ENCODE results near the gene GIMAP2.
A peak's percentile ranks its signal among the peaks of the same experiment; 100 is the strongest.
"Not testable (repeated sequence)": the region's sequence is repeated elsewhere in the genome, so short reads cannot be mapped to it uniquely, and the experiment has no call there.

The GIMAP2 gene

DNA sequence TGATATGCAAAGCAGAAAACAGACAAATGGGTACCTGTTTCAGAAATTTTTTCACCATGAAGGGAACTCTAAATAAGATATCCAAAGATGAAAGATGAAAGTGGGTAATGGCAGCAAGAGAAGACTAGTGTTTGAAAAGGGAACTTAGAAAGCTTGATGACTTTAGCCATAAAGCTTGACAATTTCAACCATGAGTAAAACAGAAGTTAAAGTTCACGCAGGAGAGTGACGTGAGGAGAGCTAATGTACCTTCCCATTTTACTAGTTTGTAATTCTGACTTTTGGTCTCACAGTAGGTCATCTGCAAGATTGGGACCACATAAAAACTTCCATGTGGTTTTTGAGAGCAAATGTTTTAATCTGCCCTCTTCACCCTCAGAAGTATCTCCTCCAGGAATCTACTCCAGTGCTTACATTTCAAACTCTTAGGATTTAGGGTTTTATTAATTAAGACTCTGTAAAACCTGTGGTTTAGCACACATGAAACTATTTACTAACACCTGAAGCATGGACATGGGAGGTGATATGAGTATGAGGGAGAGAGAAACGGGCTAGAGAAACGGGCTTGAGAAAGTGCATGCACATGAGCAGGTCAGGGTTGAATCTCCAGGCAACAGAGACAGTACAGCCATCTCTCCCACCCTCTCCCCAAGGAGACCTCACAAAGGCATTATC lies 24.4 kb upstream of the GIMAP2 start:
- DNase-seq (ENCODE audit: insufficient read length, low spot score) (no peak), FAIRE-seq (peak; percentile 80)
- TF ChIP-seq SPI1 (IDR thresholded peaks at IDR 0.05; ENCODE audit: low read depth, low read length) (no peak), TAF1 (IDR thresholded peaks at IDR 0.05; ENCODE audit: low read depth, low read length) (no peak), PAX5 (IDR thresholded peaks at IDR 0.05; ENCODE audit: insufficient read depth, low read length, severe bottlenecking) (no peak), POU2F2 (IDR thresholded peaks at IDR 0.05; ENCODE audit: low read depth, low read length) (no peak), POLR2AphosphoS5 (IDR thresholded peaks at IDR 0.05; ENCODE audit: low read depth, low read length) (no peak), POLR2A (IDR thresholded peaks at IDR 0.05; ENCODE audit: low read depth, low read length) (no peak)

DNA sequence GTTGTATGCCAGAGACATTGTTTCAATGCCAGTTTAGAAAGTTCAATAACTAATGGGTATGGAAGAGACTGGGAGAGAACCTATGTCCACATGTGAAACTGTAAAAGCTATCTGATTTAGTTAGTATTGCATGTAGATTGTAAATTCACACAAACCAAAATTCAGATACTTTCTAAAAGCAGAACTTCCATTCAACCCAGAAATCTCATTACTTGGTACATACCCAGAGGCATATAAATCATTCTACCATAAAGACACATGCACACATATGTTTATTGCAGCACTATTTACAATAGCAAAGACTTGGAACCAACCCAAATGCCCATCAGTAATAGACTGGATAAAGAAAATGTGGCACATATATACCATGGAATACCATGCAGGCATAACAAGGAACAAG lies 22.7 kb upstream of the GIMAP2 start:
- not testable (repeated sequence) for DNase-seq (ENCODE audit: insufficient read length, low spot score); FAIRE-seq

DNA sequence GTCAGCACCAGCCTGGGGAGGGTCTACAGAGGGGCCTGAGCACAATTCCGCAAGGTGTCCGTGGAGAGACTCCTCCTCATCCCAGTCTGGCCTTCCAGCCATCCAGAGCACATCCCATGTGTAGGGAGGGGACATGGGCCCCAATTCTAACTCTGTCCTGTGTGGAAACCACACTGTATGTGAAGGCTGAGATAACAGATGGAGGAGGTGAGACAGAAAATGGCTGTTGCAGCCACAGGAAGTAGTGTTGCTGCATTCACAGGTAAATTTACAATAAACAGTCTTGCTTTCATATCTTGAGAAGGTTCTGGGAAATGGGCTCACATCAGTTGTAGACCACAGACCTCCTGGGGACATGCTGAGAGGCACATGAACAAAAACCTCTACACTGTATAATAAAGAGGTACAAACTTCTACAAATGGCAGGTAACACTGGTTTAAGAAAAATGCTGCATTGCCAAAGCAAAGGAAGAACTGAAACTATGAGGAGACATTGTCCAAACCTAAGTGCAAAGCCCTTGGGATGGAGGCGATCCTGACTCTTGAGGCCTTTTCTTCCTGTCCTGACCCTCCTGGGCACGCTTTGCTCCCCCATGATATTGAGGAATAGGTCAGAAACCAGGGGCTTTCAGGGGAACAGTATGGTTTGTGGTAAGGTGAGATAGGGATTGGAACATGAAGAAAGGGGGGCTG lies 21.6 kb upstream of the GIMAP2 start:
- DNase-seq (ENCODE audit: insufficient read length, low spot score) (no peak), FAIRE-seq (peak; percentile 91)
- TF ChIP-seq POLR2AphosphoS5 (IDR thresholded peaks at IDR 0.05; ENCODE audit: low read depth, low read length): no peak
- peak; percentile 66 for TF ChIP-seq SPI1 (IDR thresholded peaks at IDR 0.05; ENCODE audit: low read depth, low read length)
- no peak for TF ChIP-seq POLR2A (IDR thresholded peaks at IDR 0.05; ENCODE audit: low read depth, low read length)
- no peak for TF ChIP-seq TAF1 (IDR thresholded peaks at IDR 0.05; ENCODE audit: low read depth, low read length)
- no peak for TF ChIP-seq PAX5 (IDR thresholded peaks at IDR 0.05; ENCODE audit: insufficient read depth, low read length, severe bottlenecking)
- TF ChIP-seq POU2F2 (IDR thresholded peaks at IDR 0.05; ENCODE audit: low read depth, low read length): no peak

DNA sequence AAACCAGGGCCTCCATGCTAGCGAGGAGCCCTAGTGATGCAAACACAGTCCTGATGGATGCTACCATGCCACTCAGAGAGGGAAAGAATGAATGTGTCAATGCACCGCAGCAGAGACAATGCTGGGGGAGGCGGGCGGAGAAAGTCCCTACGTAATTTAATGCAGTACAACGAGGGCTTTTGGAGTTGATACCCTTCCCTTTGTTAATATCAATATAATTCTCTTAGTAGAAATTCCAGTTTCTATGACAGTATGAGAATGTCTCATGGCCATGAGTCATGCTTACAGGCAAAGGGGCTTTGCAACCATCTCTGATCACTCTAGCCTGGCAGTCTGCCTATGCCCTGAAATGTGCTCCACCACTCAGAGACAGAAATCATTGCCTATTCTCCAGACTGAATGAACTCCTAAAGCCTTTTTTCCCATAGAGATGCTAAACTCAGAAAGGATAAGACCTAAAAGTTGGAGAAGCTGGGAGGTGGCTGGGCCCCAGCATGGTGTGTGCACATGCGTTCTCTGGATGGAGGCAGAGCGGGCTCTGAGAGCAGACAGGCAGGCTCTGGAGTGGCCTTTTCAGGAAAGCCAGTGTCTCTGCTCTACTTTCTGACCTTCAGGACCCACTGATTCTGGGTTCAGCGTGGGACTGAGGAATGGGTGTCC lies 20.3 kb upstream of the GIMAP2 start:
- TF ChIP-seq TAF1 (IDR thresholded peaks at IDR 0.05; ENCODE audit: low read depth, low read length): no peak
- TF ChIP-seq POLR2A (IDR thresholded peaks at IDR 0.05; ENCODE audit: low read depth, low read length): no peak
- no peak for TF ChIP-seq POLR2AphosphoS5 (IDR thresholded peaks at IDR 0.05; ENCODE audit: low read depth, low read length)
- no peak for TF ChIP-seq POU2F2 (IDR thresholded peaks at IDR 0.05; ENCODE audit: low read depth, low read length)
- no peak for TF ChIP-seq PAX5 (IDR thresholded peaks at IDR 0.05; ENCODE audit: insufficient read depth, low read length, severe bottlenecking)
- TF ChIP-seq SPI1 (IDR thresholded peaks at IDR 0.05; ENCODE audit: low read depth, low read length): no peak
- peak; percentile 26 for FAIRE-seq

DNA sequence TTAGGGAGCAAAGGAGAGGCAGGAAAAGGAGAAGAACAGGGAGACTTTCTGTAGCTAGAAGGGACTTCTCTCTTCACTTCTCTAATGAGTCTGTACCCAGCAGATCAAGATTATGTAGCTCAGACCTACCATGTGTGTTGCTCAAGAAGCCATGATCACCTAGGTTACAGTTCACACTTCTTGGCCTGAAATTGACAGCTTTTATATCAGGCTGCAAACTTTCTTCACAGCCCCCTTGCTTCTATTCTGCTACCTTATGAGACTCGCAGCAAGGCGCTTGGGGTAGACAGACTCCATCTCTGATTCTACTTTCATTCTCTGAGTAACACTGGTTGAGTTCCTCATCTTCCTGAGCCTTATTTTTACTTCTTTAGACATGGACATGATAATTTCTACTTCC lies 19.6 kb upstream of the GIMAP2 start:
- TF ChIP-seq SPI1 (IDR thresholded peaks at IDR 0.05; ENCODE audit: low read depth, low read length): no peak
- TF ChIP-seq POLR2A (IDR thresholded peaks at IDR 0.05; ENCODE audit: low read depth, low read length): no peak
- TF ChIP-seq TAF1 (IDR thresholded peaks at IDR 0.05; ENCODE audit: low read depth, low read length): no peak
- TF ChIP-seq PAX5 (IDR thresholded peaks at IDR 0.05; ENCODE audit: insufficient read depth, low read length, severe bottlenecking): no peak
- TF ChIP-seq POU2F2 (IDR thresholded peaks at IDR 0.05; ENCODE audit: low read depth, low read length): no peak
- TF ChIP-seq POLR2AphosphoS5 (IDR thresholded peaks at IDR 0.05; ENCODE audit: low read depth, low read length): no peak
- FAIRE-seq (peak; percentile 76), DNase-seq (ENCODE audit: insufficient read length, low spot score) (no peak)

More for the DNA sequence above, 20.3 kb upstream of the GIMAP2 start:
- no peak for DNase-seq (ENCODE audit: insufficient read length, low spot score)

DNA sequence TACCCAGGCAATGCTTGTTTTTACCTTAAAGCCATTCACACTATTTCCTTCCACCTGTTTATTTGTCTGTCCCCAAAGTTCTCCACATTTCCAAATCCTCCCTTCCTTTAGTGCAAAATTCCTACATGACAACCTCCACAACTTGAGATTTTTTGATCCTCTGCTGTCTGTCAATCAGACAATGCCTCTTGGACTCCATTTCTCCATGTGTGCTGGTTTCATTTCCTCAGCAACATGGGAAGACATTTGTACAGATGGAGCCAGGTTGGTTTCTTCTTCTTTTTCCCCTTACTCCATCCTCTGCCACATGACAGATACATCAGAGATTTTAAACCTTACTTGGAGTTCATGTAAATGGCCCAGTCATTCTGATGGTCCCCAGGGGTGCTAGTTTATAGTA lies 19.1 kb upstream of the GIMAP2 start:
- DNase-seq (ENCODE audit: insufficient read length, low spot score) (no peak), FAIRE-seq (peak; percentile 84)
- TF ChIP-seq TAF1 (IDR thresholded peaks at IDR 0.05; ENCODE audit: low read depth, low read length) (no peak), SPI1 (IDR thresholded peaks at IDR 0.05; ENCODE audit: low read depth, low read length) (peak; percentile 69)

DNA sequence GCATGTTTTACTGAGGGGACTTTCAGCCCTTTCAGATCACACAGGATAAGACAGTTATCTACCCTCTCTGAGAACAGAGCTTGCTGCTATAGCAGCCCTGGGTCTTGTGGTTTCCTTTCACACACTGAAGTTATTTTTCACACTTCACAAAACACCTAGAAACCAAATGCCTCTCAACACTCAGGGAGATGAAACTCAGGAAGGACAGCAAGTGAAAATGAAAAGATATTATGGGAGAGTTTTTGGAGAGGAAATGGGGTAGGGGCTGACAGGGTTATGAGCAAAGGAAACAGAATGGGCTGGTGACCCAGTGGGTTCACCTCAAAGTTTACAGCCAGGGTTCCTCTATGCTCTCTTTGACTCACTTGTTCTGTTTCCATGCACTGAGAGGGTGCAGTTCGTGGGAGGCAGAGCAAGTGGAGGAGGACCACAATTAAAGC lies 17.0 kb upstream of the GIMAP2 start:
- no peak for DNase-seq (ENCODE audit: insufficient read length, low spot score)
- FAIRE-seq: peak; percentile 95
- TF ChIP-seq SPI1 (IDR thresholded peaks at IDR 0.05; ENCODE audit: low read depth, low read length) (peak; percentile 49), POU2F2 (IDR thresholded peaks at IDR 0.05; ENCODE audit: low read depth, low read length) (peak; percentile 73; the same call in 1 of the 2 replicates), POLR2A (IDR thresholded peaks at IDR 0.05; ENCODE audit: low read depth, low read length) (no peak), PAX5 (IDR thresholded peaks at IDR 0.05; ENCODE audit: insufficient read depth, low read length, severe bottlenecking) (peak; percentile 42), TAF1 (IDR thresholded peaks at IDR 0.05; ENCODE audit: low read depth, low read length) (no peak)

DNA sequence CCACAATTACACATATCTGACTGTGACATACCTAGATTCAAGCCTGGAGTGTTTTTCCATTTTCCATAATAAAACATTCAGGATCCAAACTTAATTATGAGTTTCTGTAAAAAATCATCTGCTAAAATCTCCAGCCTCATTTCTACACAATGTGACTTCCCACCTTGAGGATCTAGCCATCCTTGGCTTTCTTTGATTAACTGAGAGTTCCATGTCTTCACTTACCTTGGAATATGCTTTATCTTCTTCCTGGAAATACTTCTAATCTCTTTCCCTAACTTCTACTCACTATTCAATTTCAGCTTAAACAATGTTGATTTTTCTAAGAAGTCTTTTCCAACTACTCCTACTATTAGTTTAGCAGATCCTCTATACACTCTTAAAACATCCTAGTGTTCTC lies 16.5 kb upstream of the GIMAP2 start:
- no peak for FAIRE-seq
- no peak for DNase-seq (ENCODE audit: insufficient read length, low spot score)
- no peak for TF ChIP-seq POLR2A (IDR thresholded peaks at IDR 0.05; ENCODE audit: low read depth, low read length)
- TF ChIP-seq POU2F2 (IDR thresholded peaks at IDR 0.05; ENCODE audit: low read depth, low read length): no peak
- no peak for TF ChIP-seq POLR2AphosphoS5 (IDR thresholded peaks at IDR 0.05; ENCODE audit: low read depth, low read length)
- TF ChIP-seq TAF1 (IDR thresholded peaks at IDR 0.05; ENCODE audit: low read depth, low read length): no peak
- TF ChIP-seq SPI1 (IDR thresholded peaks at IDR 0.05; ENCODE audit: low read depth, low read length): no peak
- TF ChIP-seq PAX5 (IDR thresholded peaks at IDR 0.05; ENCODE audit: insufficient read depth, low read length, severe bottlenecking): no peak

DNA sequence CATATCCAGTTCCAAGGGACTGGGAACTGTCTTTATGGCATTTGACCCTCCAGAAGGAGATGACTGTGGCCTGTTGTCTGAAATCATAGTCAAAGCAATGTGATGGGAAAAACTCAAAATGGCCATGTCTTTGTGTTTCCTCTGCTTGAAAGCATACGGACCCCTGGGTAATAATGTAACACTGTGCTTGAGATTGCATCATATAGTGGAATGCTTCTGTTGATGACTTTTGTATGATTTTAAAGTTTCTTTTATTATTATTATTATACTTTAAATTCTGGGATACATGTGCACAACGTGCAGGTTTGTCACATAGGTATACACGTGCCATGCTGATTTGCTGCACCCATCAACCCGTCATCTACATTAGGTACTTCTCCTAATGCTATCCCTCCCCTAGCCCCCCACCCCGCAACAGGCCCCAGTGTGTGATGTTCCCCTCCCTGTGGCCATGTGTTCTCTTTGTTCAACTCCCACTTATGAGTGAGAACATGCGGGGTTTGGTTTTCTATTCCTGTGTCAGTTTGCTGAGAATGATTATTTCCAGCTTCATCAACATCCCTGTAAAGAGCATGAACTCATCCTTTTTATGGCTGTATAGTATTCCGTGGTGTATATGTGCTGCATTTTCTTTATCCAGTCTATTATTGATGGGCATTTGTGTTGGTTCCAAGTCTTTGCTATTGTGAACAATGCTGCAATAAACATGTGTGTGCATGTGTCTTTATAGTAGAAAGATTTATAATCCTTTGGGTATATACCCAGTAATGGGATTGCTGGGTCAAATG lies 13.5 kb upstream of the GIMAP2 start:
- FAIRE-seq; DNase-seq (ENCODE audit: insufficient read length, low spot score): not testable (repeated sequence)
